ENCODE measurements around the gene RTN4IP1. TPM values are rescaled to one million over a fixed set of nuclear protein-coding genes. Genes with fewer than 3 reads are reported as not detected.

The RTN4IP1 gene
- polyA plus RNA-seq, 1 of the 3 experiments (the other 2 are of a cell fraction) = 4.3 TPM

DNA sequence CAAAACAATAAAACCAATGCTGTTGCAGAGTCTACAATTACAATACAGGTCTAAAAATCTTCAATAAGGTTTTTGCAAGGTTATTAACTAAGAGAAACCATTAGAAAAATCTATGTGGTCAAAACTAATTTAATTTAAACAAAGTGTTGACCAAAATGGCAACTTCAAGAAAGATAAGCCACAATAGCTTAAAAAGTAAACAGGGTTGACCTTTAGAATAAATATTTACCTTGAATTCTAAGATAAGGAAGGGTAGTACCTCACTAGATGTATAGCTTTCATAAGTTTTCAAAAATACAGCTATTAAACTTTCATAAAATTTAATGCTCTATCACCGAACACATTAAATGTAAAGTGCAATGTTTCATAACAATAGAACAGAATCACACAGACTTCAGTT is 11.4 kb downstream of the RTN4IP1 start:
- TF ChIP-seq RFX5 (IDR thresholded peaks at IDR 0.05; ENCODE audit: low read length) = no peak
- no peak for TF ChIP-seq FOSL2 (IDR thresholded peaks at IDR 0.05; ENCODE audit: borderline replicate concordance, low read depth)
- no peak for TF ChIP-seq TCF12 (IDR thresholded peaks at IDR 0.05)
- TF ChIP-seq, protein P1, sequence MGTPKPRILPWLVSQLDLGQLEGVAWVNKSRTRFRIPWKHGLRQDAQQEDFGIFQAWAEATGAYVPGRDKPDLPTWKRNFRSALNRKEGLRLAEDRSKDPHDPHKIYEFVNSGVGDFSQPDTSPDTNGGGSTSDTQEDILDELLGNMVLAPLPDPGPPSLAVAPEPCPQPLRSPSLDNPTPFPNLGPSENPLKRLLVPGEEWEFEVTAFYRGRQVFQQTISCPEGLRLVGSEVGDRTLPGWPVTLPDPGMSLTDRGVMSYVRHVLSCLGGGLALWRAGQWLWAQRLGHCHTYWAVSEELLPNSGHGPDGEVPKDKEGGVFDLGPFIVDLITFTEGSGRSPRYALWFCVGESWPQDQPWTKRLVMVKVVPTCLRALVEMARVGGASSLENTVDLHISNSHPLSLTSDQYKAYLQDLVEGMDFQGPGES (IDR thresholded peaks at IDR 0.05; ENCODE audit: low read depth, low read length) = no peak
- TF ChIP-seq MEF2A (IDR thresholded peaks at IDR 0.05; ENCODE audit: borderline replicate concordance, low read depth) = no peak
- TF ChIP-seq TAF1 (IDR thresholded peaks at IDR 0.05; ENCODE audit: borderline replicate concordance, low read depth, low read length) = no peak
- TF ChIP-seq FOXM1 (IDR thresholded peaks at IDR 0.05; ENCODE audit: low read depth) = no peak
- no peak for TF ChIP-seq ELF1 (IDR thresholded peaks at IDR 0.05)
- no peak for TF ChIP-seq RCOR1 (IDR thresholded peaks at IDR 0.05; ENCODE audit: low read length)
- no peak for TF ChIP-seq SMC3 (IDR thresholded peaks at IDR 0.05; ENCODE audit: low read depth, low read length)
- no peak for TF ChIP-seq EP300 (IDR thresholded peaks at IDR 0.05; ENCODE audit: borderline replicate concordance in 1 of 2, low read depth in 1 of 2, low read length in 1 of 2)
- no peak for TF ChIP-seq USF1 (IDR thresholded peaks at IDR 0.05; ENCODE audit: borderline replicate concordance, low read depth)
- no peak for TF ChIP-seq CTCF (IDR thresholded peaks at IDR 0.05)
- TF ChIP-seq, protein P2, sequence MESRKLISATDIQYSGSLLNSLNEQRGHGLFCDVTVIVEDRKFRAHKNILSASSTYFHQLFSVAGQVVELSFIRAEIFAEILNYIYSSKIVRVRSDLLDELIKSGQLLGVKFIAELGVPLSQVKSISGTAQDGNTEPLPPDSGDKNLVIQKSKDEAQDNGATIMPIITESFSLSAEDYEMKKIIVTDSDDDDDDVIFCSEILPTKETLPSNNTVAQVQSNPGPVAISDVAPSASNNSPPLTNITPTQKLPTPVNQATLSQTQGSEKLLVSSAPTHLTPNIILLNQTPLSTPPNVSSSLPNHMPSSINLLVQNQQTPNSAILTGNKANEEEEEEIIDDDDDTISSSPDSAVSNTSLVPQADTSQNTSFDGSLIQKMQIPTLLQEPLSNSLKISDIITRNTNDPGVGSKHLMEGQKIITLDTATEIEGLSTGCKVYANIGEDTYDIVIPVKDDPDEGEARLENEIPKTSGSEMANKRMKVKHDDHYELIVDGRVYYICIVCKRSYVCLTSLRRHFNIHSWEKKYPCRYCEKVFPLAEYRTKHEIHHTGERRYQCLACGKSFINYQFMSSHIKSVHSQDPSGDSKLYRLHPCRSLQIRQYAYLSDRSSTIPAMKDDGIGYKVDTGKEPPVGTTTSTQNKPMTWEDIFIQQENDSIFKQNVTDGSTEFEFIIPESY (IDR thresholded peaks at IDR 0.05; ENCODE audit: borderline replicate concordance, low read depth) = no peak
- TF ChIP-seq JUND (IDR thresholded peaks at IDR 0.05) = no peak
- TF ChIP-seq GATA2 (CRISPR knock-in tag; IDR thresholded peaks at IDR 0.05) = no peak
- no peak for TF ChIP-seq MXI1 (IDR thresholded peaks at IDR 0.05; ENCODE audit: low read depth, low read length)
- TF ChIP-seq CHD2 (IDR thresholded peaks at IDR 0.05; ENCODE audit: low read length, partially characterized antibody) = no peak
- no peak for TF ChIP-seq REST (IDR thresholded peaks at IDR 0.05; ENCODE audit: low read depth, low read length)
- no peak for TF ChIP-seq YY1 (IDR thresholded peaks at IDR 0.05; ENCODE audit: low read depth)
- Histone ChIP-seq H3K9me3 (no peaks in the 10 kb centered on the region), H3K27ac (ENCODE audit: low read depth in 2 of 2, low read length in 1 of 2) (no peak overlapping the region), H3F3A (replicated peaks; ENCODE audit: insufficient read depth) (no peaks in the 10 kb centered on the region), H3K27me3 (ENCODE audit: insufficient read depth) (no peaks in the 10 kb centered on the region), H3K36me3 (replicated peaks in 1 of 2; ENCODE audit: control insufficient read depth in 1 of 2, insufficient read depth in 2 of 2, low read length in 1 of 2) (peaks cover 10 to 11% of the 10 kb centered on the region in 2 experiments), H4K20me1 (ENCODE audit: insufficient read depth) (no peaks in the 10 kb centered on the region), H3K4me2 (no peak overlapping the region), H3K4me3 (ENCODE audit: low read depth in 2 of 2, low read length in 1 of 2) (no peak overlapping the region), H3K79me2 (ENCODE audit: insufficient read depth) (no peaks in the 10 kb centered on the region), H3K4me1 (ENCODE audit: control insufficient read depth in 1 of 2, insufficient read depth in 2 of 2, low read depth in 1 of 2, low read length in 1 of 2) (no peaks in the 10 kb centered on the region; a peak in 1 of 4 replicates), H2AFZ (ENCODE audit: low read depth) (no peak overlapping the region), H3K9ac (no peak overlapping the region), H3K9me2 (no peaks in the 10 kb centered on the region)
- ChIA-PET POLR2A (no interaction called here), CTCF (interaction anchor here (1.7 to 2.2 kb wide), 2 partner anchors 8 to 362 kb away, joined by 6 to 11 read pairs; no protein-coding TSS in a partner anchor)
- 97% methylated on average over 1 of the region's 1 CpG for WGBS (ENCODE audit: low lambda C conversion rate)
- DNase-seq = no peak

All from SK-N-SH (cell line).